Activated CD4-positive, alpha-beta T cell treated with anti-CD3 and anti-CD28 coated beads for 48 hours (primary cell): ENCODE results near the gene ATAD3C.
A peak's percentile ranks its signal among the peaks of the same experiment; 100 is the strongest.
"Not testable (repeated sequence)": the region's sequence is repeated elsewhere in the genome, so short reads cannot be mapped to it uniquely, and the experiment has no call there.

Source experiments
- DNase-seq: peaks from one replicate; pipeline ENCODE4 v3.0.0-alpha.2; 2020

ATAD3C gene

GRCh38 chr1:1479547-1480487 lies 30.3 kb downstream of the ATAD3C start:
- DNase-seq = no peak

- DNase-seq = not testable (repeated sequence)
Measured at GRCh38 chr1:1480488-1480867, 31.0 kb downstream of the ATAD3C start.

GRCh38 chr1:1481811-1482210 lies 32.3 kb downstream of the ATAD3C start:
- not testable (repeated sequence) for DNase-seq

GRCh38 chr1:1482856-1483255 lies 33.4 kb downstream of the ATAD3C start:
- DNase-seq = no peak

- DNase-seq = no peak
Measured at GRCh38 chr1:1483714-1484113, 34.2 kb downstream of the ATAD3C start.

GRCh38 chr1:1484976-1485750 lies 35.7 kb downstream of the ATAD3C start:
- DNase-seq = not testable (repeated sequence)

GRCh38 chr1:1485755-1486317 lies 36.3 kb downstream of the ATAD3C start:
- DNase-seq = not testable (repeated sequence)

- DNase-seq = no peak
Measured at GRCh38 chr1:1487701-1488100, 38.2 kb downstream of the ATAD3C start.

- DNase-seq = no peak
Measured at GRCh38 chr1:1489231-1489630, 39.7 kb downstream of the ATAD3C start.

- no peak for DNase-seq
Measured at GRCh38 chr1:1489861-1490260, 40.4 kb downstream of the ATAD3C start.

GRCh38 chr1:1490633-1491230 lies 41.2 kb downstream of the ATAD3C start:
- DNase-seq = no peak

- no peak for DNase-seq
Measured at GRCh38 chr1:1491601-1492000, 42.1 kb downstream of the ATAD3C start.

GRCh38 chr1:1494311-1494710 lies 44.8 kb downstream of the ATAD3C start:
- DNase-seq = not testable (repeated sequence)

GRCh38 chr1:1495461-1495975 lies 46.0 kb downstream of the ATAD3C start:
- not testable (repeated sequence) for DNase-seq

- peak; percentile 88 for DNase-seq
Measured at GRCh38 chr1:1504777-1505365, 55.4 kb downstream of the ATAD3C start.

- peak; percentile 39 for DNase-seq
Measured at GRCh38 chr1:1505366-1505798, 55.9 kb downstream of the ATAD3C start.

- not testable (repeated sequence) for DNase-seq
Measured at GRCh38 chr1:1505801-1506200, 56.3 kb downstream of the ATAD3C start.

GRCh38 chr1:1507305-1507704 lies 57.8 kb downstream of the ATAD3C start:
- DNase-seq = no peak

GRCh38 chr1:1508775-1509464 lies 59.4 kb downstream of the ATAD3C start:
- not testable (repeated sequence) for DNase-seq

GRCh38 chr1:1509465-1509850 lies 60.0 kb downstream of the ATAD3C start:
- DNase-seq = not testable (repeated sequence)

GRCh38 chr1:1510912-1511532 lies 61.5 kb downstream of the ATAD3C start:
- DNase-seq = peak; percentile 49
